ENCODE measurements around the gene OR6P1.

DNA sequence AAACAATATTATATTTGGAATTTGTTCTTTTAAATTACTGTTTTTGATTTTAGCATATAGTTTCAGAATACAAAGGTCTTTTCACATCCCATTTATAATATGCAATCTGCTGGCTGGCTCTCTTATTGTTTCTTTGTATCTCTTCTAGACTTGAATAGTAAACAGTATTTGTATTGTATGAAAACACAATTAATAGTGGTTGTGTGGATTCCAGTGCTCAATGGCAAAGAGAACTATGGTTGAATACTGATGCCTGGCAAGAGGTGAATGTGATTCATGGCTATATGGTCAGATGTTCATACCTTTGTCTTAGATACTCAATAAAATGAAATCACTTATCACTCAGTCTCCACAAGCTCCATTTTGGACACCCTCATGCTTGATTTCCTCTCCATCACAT is 53.4 kb downstream of the OR6P1 start:
- no peak for TF ChIP-seq KDM1A (IDR thresholded peaks at IDR 0.05; ENCODE audit: low read depth)
- no peak for TF ChIP-seq ZNF302 (CRISPR knock-in tag; IDR thresholded peaks at IDR 0.05)
- TF ChIP-seq CTCF (IDR thresholded peaks at IDR 0.05): no peak
- no peak for TF ChIP-seq POLR2A (IDR thresholded peaks at IDR 0.05; ENCODE audit: low read length)

Data from A549 (cell line).